SU-DHL-6 (cell line): ENCODE data around the gene MICAL3.

Experiments used
- CTCF ChIP-seq: fragments of 200-600 bp; sonication (generic); IDR thresholded peaks from one replicate; pipeline ENCODE4 v1.5.1; 2017; ENCODE audit warnings: antibody characterized with exemption, mild to moderate bottlenecking, low read length, moderate library complexity; ENCODE audit not compliant: insufficient read depth, poor library complexity, severe bottlenecking
- EZH2phosphoT487 ChIP-seq: fragments of 200-600 bp; sonication (generic), shearing (Covaris generic); conservative IDR thresholded peaks from 2 replicates; pipeline ENCODE4 v1.6.1; 2018; ENCODE audit warnings: mild to moderate bottlenecking, antibody characterized with exemption, low read length, moderate library complexity, mixed read lengths

- no peak for TF ChIP-seq CTCF
- no peak for TF ChIP-seq EZH2phosphoT487
Measured at GRCh38 chr22:17764036-17764435, 260.3 kb downstream of the MICAL3 start.
